A673 (cell line): Measurements from ENCODE around the gene MMD. TPM values are rescaled to one million over a fixed set of nuclear protein-coding genes. Genes with fewer than 3 reads are reported as not detected.

ENCODE experiments used
- BruUV-seq: library from RNA; stranded (reverse); fragments of 400-500 nt; replicated peaks from 2 replicates; lab custom pipeline; 2021; lab: Mats Ljungman, UMichigan
- CTCF ChIA-PET: fragments of 300-600 bp; sonication (Branson Sonifier 250); formaldehyde crosslinking; loops from one replicate; lab custom pipeline; 2022; ENCODE audit warnings: antibody characterized with exemption; lab: Charles Lee
- POLR2A ChIA-PET: fragments of 300-600 bp; sonication (Branson Sonifier 250); formaldehyde crosslinking; loops from one replicate; lab custom pipeline; 2022; ENCODE audit warnings: antibody characterized with exemption; ENCODE audit not compliant: low non-redundant PET; lab: Charles Lee
- DNase-seq: peaks from one replicate; pipeline ENCODE4 v3.0.0-alpha.2; 2015; ENCODE audit warnings: low spot score
- H3K27ac ChIP-seq: fragments of 200-600 bp; sonication (generic); 2 replicates; pipeline ENCODE4 v1.5.1; 2016; ENCODE audit warnings: mixed run types, low read depth, mild to moderate bottlenecking, mixed read lengths, antibody characterized with exemption, low read length; ENCODE audit not compliant: poor library complexity, severe bottlenecking
- H3K27me3 ChIP-seq: fragments of 200-600 bp; sonication (generic); replicated peaks from 2 replicates; pipeline ENCODE4 v1.6.1; 2017; ENCODE audit warnings: mixed run types, low read depth, mild to moderate bottlenecking, mixed read lengths, antibody characterized with exemption, low read length; ENCODE audit not compliant: insufficient read depth, poor library complexity
- H3K36me3 ChIP-seq: fragments of 200-600 bp; sonication (generic); 2 replicates; pipeline ENCODE4 v1.6.1; 2016; ENCODE audit warnings: mixed run types, mild to moderate bottlenecking, mixed read lengths, antibody characterized with exemption, low read length; ENCODE audit not compliant: insufficient read depth, poor library complexity, severe bottlenecking
- H3K4me1 ChIP-seq: fragments of 200-600 bp; sonication (generic); 2 replicates; pipeline ENCODE4 v1.6.1; 2017; ENCODE audit warnings: mixed run types, mild to moderate bottlenecking, mixed read lengths, antibody characterized with exemption, low read length; ENCODE audit not compliant: insufficient read depth, poor library complexity, severe bottlenecking
- H3K4me3 ChIP-seq: fragments of 200-600 bp; sonication (generic); 2 replicates; pipeline ENCODE4 v1.5.1; 2016; ENCODE audit warnings: low read depth, mixed run types, mild to moderate bottlenecking, mixed read lengths, low read length; ENCODE audit not compliant: poor library complexity, severe bottlenecking
- H3K9me3 ChIP-seq: fragments of 200-600 bp; sonication (generic); 2 replicates; pipeline ENCODE4 v1.6.1; 2016; ENCODE audit warnings: mixed run types, low read depth, mild to moderate bottlenecking, mixed read lengths, antibody characterized with exemption, low read length; ENCODE audit not compliant: poor library complexity, severe bottlenecking
- EZH2 ChIP-seq: fragments of 200-600 bp; sonication (generic); IDR thresholded peaks from 2 replicates; pipeline ENCODE4 v1.6.1; 2017; ENCODE audit warnings: borderline replicate concordance, low read depth, mild to moderate bottlenecking, mixed read lengths, antibody characterized with exemption, low read length; ENCODE audit not compliant: poor library complexity, severe bottlenecking
- intact Hi-C: fragments of 100-400 bp; cut with micrococcal nuclease; formaldehyde crosslinking; loops from one replicate; pipeline ENCODE4 v1.10.0; 2022; ENCODE audit not compliant: unreplicated experiment
- total RNA-seq: library from RNA; stranded (reverse); gene quantifications from 2 replicates; pipeline ENCODE4 v1.2.3, GENCODE V29; 2021
- TF ChIP-seq, protein P1 (sequence below): fragments of 300-800, 200-600 bp; sonication (generic); conservative IDR thresholded peaks from 2 replicates; pipeline ENCODE4 v1.5.1; 2017; ENCODE audit warnings: low read depth, mild to moderate bottlenecking, antibody characterized with exemption, low read length, moderate library complexity, mixed read lengths

Gene MMD
- total RNA-seq, 1 experiment from 2014 or later = 24.9 TPM

DNA sequence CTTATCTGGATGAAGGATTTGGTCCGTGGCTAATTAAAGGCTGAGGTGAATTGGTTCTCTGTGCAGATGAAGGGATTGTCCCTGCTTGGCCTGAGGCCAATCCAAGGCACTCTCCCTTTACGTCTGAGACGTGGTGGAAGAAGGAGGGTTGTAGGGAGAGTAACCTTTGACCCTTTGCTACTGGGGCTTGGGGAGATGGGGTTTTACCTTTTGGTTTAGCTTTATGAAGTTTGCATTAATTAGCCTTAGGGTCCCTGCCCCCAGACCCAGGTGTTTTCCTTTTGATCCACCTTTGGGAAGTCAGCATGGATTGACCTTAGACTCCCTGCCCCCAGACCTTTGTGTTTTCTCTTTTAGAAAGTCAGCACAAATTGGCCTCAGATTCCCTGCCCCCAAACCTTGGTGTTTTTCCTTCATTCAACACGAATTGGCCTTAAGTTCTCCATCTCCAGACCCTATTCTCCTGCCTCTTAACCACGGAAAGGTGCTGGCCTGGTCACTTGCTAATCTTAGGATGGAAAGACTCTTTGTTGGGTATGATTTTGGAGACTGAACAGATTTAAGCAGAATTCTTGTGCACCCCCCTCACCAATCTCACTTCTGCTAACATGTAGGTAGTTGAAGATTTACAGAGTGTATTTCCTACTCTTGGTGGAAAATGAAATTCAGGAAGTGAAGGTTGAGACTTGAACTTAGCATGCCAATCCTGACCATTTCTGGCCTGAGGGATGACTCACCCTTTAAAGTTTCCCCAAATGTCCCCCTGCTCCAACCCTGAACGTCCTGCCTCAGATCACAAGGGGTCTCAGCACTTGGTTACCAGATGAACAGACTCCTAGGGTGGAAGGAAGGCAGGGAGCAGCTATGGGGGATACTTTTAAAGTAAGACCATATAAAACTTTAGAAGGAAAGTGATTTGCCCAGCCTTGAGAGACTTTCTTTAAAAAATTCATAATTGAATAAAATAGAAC, 23.1 kb upstream of the MMD start:
- BruUV-seq = no TSS peak
- DNase-seq = no peak
- H3K27me3 ChIP-seq = no peaks in the 10 kb centered on the region
- ChIA-PET CTCF (no interaction called here), POLR2A (no interaction called here)
- H3K36me3 ChIP-seq = no peaks in the 10 kb centered on the region
- peaks cover 11% of the 10 kb centered on the region for H3K4me1 ChIP-seq
- H3K9me3 ChIP-seq = no peaks in the 10 kb centered on the region
- TF ChIP-seq, protein P1, sequence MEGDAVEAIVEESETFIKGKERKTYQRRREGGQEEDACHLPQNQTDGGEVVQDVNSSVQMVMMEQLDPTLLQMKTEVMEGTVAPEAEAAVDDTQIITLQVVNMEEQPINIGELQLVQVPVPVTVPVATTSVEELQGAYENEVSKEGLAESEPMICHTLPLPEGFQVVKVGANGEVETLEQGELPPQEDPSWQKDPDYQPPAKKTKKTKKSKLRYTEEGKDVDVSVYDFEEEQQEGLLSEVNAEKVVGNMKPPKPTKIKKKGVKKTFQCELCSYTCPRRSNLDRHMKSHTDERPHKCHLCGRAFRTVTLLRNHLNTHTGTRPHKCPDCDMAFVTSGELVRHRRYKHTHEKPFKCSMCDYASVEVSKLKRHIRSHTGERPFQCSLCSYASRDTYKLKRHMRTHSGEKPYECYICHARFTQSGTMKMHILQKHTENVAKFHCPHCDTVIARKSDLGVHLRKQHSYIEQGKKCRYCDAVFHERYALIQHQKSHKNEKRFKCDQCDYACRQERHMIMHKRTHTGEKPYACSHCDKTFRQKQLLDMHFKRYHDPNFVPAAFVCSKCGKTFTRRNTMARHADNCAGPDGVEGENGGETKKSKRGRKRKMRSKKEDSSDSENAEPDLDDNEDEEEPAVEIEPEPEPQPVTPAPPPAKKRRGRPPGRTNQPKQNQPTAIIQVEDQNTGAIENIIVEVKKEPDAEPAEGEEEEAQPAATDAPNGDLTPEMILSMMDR = no peak
- no peak for TF ChIP-seq EZH2
- H3K27ac ChIP-seq = no peak overlapping the region
- intact Hi-C loops = no loop called here
- no peak overlapping the region for H3K4me3 ChIP-seq

DNA sequence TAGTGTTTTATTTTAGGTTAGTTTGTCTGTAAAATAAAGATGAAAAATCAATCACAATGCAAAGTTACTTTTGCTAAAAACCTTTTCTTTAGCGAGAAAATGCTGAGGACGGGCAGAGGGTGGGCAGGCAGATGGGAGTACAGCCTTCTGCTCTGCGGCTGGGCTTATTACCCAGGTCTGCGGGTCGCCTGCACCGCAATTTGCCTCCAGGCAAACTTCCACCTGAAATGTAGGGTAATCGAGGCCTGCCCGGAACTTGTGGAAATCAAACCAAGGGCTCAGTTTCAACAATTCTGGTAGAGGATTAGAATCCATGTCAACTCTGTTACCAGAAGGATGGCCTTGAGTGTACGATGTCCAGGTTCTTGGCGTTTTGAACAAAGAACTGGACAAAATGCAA, 22.3 kb upstream of the MMD start:
- DNase-seq = no peak
- Histone ChIP-seq H3K27ac (no peak overlapping the region), H3K36me3 (no peaks in the 10 kb centered on the region), H3K4me3 (no peak overlapping the region), H3K4me1 (peaks cover 18% of the 10 kb centered on the region), H3K9me3 (no peaks in the 10 kb centered on the region), H3K27me3 (no peaks in the 10 kb centered on the region)
- ChIA-PET POLR2A (no interaction called here), CTCF (no interaction called here)
- no TSS peak for BruUV-seq
- intact Hi-C loops = no loop called here
- no peak for TF ChIP-seq EZH2
- TF ChIP-seq, protein P1 = no peak

DNA sequence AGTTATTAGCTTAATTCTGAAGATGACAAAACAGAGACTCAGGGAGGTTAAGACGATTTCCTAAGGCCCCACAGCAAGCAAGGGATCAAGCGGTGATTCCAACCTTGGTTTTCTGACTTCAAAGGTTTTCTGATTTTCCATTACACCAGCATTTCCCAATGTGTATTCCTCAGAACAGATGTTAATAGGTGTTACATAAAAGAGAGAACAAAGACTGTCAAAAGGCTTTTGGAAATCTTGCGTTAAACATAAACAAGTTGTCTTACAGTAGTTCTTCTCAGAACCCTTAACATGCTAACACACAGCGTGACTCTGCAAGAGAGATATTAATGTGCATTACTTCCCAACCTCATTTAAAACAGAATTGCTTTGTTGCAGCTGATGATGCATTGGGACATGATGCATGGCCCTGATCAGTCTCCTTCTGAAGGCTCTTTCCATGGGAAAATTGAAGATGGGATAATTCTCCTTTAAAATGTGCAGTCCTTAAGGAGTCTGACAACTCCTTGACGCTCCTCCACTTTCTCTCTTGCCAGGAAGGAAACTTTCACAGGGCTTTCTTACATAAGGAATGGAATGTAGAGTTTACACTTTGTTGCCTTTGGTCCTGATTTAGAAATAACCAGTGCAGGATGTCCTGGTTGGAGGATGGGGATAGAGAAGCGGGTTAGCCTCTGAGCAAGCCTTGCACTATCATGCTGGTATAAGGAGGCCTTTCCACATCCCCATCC, 21.5 kb upstream of the MMD start:
- no TSS peak for BruUV-seq
- POLR2A ChIA-PET = no interaction called here
- Histone ChIP-seq H3K36me3 (no peaks in the 10 kb centered on the region), H3K9me3 (no peaks in the 10 kb centered on the region), H3K27me3 (no peaks in the 10 kb centered on the region), H3K27ac (no peak overlapping the region), H3K4me1 (peaks cover 13% of the 10 kb centered on the region), H3K4me3 (no peak overlapping the region)
- CTCF ChIA-PET = no interaction called here
- TF ChIP-seq, protein P1 = no peak
- no peak for TF ChIP-seq EZH2
- no peak for DNase-seq
- intact Hi-C loops = no loop called here
